Stimulated activated CD4-positive, alpha-beta T cell treated with anti-CD3 and anti-CD28 coated beads, Interleukin-2, amount 100 ng/mL, for 24 hours (primary cell): ENCODE results near the gene VPS41.
"Not testable (repeated sequence)": the region's sequence is repeated elsewhere in the genome, so short reads cannot be mapped to it uniquely, and the experiment has no call there.

Experiments used
- DNase-seq, 2 donors: peaks; one replicate each; pipeline ENCODE4 v3.0.0-alpha.2; 2020

The VPS41 gene

DNA sequence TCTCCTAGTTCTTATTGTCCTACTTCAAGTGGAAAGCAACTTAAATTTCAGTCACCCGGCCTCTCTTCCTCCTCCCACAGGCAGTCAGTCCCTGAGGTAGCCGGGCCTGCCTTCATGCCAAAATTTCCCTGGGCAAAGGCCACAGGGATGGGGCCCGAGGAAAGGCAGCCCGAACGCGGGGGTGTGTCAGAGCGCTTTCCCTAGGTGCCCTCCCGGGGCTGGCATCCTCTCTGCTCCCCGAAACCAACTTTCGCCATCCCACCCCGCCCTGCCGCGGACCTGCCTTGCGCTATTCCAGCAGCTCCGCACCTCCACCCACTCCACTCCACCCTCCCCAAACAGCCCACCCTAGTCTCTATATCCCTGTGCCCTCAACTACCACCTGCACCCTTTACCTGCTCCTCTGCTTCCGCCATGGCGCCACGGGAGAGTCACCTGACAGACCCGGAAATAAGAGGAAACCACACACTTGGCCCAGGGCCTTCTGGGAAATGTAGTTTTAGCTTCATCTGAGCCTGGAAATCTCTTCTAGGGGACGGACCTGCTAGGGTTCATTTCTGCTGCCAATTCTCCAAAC lies at the start of gene VPS41:
Gene VPS41 (minus strand): TSS at position 433 of the 577 bp plus-strand sequence. CDS start 17 bp downstream, at position 416.
- DNase-seq = peak; percentile 72 to 78

DNA sequence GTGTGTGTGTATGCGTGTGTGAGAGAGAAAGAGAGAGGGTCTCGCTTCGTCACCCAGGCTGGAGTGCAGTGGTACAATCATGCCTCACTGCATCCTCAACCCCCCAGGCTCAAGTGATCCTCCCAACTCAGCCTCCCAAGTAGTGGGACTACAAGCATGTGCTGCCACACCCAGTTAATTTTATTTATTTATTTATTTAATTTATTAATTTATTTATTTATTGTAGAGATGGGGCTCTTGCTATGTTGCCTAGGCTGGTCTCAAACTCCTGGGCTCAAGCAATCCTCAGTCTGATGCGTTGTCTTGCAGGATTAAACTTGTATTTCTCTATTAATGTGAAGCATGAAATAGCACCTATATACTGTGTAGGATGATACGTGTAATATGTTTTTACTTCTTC lies 46.9 kb upstream of the VPS41 start:
- no peak for DNase-seq

- DNase-seq = no peak
Measured at GRCh38 chr7:38953971-38954370, 45.0 kb upstream of the VPS41 start.

- no peak for DNase-seq
Measured at GRCh38 chr7:38953227-38953626, 44.2 kb upstream of the VPS41 start.

DNA sequence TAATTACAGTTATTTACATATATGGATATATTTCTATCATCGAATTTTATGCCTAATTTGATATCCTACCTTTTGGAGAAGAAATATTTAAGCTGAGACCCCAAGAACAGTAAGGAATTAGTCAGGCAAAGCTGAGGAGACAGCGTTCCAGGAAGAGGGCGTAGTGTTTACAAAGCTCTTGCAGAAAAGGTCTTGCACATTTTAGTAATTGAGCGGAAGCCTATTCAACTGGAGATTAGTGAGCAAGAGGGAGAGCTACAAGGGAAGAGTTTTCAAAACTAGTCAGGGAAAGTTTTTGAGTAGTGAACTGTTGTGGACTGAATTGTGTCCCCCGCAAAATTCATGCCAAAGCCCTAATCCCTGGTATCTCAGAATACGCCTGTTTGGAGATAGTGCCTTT lies 42.2 kb upstream of the VPS41 start:
- DNase-seq = no peak

DNA sequence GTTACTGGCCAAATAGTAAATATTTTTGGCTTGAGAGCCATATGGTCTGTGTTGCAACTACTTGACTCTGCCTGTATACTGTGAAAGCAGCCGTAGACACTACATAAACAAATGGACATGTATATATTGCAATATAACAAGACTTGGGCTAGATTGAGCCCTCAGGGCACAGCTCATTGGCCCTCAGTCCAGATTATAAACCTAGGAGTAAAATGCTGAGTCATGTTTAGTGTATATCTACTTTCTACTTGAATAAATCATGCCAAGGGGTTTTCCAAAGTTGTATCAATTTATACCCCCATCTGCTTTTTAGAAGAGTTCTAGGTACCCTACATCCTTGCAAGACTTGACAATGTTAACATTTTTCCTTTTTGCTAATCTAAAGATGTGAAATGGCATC lies 41.3 kb upstream of the VPS41 start:
- DNase-seq = no peak

- not testable (repeated sequence) for DNase-seq
Measured at GRCh38 chr7:38947541-38947940, 38.5 kb upstream of the VPS41 start.

- DNase-seq = no peak
Measured at GRCh38 chr7:38942431-38943051, 33.5 kb upstream of the VPS41 start.

DNA sequence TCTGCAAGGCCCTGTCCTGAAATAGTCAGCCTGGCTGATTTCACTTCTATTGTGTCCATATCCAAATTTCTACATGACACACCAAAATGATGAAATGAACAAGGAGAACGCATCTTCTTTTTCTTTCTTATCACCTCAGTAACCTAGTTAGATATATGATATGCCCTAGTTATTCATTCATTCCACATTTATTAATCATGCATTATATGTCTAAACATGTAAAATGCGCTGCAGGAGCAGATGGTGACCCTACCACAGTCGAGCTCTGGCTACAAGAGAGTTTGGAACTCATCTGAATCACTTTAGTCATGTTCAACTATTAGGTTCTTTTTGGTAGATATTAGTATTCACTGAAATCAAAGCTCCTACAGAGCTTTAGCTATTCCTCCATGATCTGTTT lies 31.8 kb upstream of the VPS41 start:
- DNase-seq = no peak

GRCh38 chr7:38938589-38938988 lies 29.6 kb upstream of the VPS41 start:
- no peak for DNase-seq

DNA sequence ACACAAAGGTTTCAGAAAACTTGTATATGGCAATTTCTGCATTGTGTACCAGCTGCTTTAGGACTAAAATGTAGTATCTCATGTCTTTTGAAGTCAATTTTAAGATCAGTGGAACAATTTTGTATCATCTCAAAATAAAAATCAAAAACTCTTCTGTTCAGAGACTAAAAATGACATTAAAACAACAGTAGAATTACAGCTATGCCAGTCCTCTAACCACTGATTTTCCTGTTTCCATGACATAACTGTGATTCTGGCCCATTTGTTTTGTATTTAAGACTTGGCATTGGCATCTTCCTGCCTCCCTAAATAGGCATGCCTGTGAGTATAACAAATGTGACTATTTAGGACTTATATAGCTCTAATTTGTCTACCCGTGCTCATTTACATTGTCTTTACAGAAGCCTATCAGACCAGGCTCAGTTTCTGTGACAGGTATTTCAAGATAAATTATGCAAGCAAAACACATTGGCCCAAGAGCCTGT lies 29.1 kb upstream of the VPS41 start:
- no peak for DNase-seq

GRCh38 chr7:38936641-38937040 lies 27.6 kb upstream of the VPS41 start:
- no peak for DNase-seq

DNA sequence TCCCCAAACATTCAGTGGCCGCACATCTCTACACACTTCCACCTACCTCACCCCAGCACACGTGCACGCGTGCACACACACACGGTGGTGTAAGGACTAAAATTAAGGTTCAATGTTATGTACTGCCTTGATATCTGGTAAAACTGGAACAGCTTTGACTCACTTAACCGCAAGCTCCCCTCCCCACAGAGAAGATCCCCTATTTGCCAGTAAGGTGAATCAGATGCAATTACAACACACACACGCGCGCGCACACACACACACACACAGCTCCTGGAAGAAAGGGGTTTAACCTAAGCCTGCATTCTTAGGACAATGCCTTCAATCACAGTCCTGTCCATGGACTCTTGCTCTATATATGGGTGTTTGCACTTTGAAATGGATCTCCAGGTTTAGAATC lies 25.5 kb upstream of the VPS41 start:
- DNase-seq = no peak

DNA sequence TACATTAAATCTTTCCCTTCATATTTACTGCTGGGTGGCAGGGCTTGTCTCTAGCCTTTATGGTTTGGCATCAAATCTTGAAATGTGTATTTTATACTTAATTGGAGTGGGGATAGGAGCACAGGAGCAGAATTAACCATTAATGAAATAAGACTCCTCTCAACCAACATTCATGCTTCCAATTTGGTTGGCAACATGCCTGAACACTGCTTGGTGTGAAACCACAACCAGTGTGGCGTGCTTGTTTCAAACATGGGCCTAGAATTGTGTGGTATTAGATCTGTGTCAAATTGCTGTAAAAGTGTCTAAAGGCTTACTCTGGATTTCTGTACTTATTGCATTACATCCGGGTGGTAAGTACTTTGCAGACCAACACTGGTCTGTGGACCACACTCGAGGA lies 25.1 kb upstream of the VPS41 start:
- no peak for DNase-seq

GRCh38 chr7:38932509-38933168 lies 23.6 kb upstream of the VPS41 start:
- peak; percentile 47 to 73 for DNase-seq

DNA sequence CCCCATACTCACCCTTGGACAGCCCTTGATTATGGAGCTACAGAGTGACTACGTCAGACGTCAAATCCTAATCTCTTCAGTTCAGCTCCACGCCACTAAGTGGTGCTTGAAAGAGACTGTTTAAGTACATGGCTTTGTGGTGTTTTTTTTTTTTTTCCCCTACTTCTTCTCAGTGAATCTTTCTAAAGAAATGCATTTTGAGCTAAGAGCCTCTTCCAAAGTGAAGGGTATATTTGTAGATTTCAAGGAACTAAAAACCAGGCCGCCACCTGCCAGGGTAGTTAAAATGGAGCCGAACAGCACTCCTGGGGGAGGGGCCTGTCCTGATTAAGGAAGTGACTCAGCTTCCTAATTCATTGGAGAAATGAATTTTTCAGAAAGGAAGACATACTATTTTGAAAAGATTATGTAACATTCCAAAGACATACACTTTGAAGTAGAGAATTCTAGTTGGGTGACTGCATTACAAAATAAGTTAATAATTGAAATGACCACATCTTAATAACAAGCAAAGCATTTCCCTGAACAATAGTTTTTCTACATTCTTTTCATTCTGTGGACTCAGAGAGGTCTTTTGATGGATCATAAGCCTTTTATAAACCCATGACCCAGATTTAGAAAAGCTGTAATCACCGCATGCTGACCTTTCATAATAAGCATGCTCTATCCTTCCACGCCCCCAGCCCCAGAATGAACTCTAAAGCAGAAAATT lies 20.6 kb upstream of the VPS41 start:
- no peak for DNase-seq

DNA sequence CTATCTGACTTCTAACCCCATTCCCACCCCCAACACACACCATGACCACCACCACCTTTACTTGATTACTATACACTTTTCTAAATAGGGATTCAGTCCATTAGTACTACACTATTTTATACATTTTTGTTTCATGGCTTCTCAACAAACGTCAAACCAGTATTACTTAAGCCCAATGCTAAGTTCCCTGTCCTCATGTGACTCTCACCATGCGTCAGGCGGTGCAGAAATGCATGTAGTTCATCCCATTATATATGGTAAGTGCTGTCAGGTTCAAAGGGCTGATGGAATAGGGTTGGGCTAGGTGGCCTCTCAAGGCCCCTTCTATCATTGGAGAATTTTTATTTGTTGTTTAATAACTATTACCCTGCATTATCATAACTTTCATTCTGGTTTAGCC lies 19.5 kb upstream of the VPS41 start:
- no peak for DNase-seq

- no peak for DNase-seq
Measured at GRCh38 chr7:38927751-38928150, 18.8 kb upstream of the VPS41 start.

DNA sequence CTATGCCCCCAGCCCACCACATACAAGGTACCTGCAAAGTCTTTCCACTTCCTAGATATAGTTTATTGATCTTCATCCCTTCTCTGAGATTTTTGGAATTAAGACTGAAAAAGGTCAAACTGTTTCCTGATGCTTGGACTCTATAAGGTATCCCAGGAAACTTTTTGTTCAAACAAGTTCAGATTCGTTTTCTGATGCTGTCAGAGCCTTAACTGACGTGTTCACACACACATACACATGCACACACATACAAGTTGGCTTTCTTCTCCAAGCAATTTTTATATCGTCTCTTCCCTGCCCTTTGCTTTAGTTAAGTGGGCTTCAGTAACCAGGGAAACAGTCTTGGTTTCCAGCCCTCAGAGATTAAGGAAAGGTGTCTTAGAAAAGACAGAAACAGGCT lies 11.7 kb upstream of the VPS41 start:
- no peak for DNase-seq

DNA sequence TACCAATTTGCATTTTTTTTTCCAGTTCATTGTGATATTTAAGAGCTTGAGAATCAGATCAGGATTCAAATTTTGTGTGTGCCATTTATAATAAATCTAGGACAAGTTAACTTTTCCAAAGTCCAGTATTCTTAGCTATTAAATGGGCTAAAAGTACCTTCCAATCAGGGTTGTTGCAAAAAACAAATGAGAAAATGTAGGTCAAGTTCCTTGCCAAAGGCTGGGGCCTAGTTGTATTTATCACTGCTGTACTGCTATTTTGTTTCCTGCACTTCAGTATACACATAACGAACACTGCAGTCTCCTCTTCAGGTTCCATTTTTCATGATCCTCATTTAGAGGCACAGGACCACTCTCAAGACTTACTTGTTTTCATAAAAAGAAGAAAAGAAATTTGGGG lies 7.4 kb upstream of the VPS41 start:
- DNase-seq = no peak

GRCh38 chr7:38909870-38910269 lies 879 bp upstream of the VPS41 start:
- DNase-seq = no peak

DNA sequence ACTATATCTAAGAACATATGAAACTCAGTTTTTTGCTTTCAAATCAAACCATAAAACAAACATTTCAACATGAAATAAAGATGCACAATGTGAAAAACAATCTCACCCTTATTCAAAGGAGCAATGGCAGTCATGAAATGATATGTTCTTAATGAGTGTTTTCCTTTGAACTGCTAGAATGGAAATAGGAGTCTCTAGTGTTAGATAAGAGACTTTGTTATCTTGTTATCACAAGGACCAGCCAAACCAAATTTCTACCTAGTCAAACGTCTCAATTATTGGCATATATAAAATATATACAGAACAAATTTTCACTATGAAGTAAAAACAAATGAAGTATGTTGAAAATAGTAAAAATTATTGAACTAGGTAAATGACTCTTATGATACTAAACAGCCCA lies 1.2 kb downstream of the VPS41 start:
- DNase-seq = no peak

DNA sequence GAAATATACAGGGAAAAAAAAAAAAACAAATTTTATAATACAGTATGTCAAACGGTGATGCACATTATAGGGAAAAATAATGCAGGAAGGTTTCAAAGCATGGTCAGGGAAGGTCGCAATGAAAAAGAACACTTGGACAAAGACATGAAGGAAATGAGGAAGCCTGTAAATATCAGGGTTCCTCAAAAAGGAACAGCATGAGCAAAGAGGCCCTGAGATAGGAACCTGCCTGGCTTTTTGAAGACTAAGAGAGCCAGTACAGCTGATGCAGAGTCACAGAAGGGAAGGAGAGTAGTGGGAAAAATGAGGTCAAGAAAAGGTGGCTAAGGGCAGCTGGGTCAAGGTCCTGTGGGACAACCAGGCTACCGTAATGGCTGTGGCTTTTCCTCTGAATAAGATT lies 1.9 kb downstream of the VPS41 start:
- DNase-seq = no peak
